ENCODE results near the gene CD52. TPM values are rescaled to one million over a fixed set of nuclear protein-coding genes. Genes with fewer than 3 reads are reported as not detected.
A peak's percentile ranks its signal among the peaks of the same experiment; 100 is the strongest.

Gene CD52
- total RNA-seq, 4 donors from 2014 or later, result 4.8 TPM; not detected in 3

DNA sequence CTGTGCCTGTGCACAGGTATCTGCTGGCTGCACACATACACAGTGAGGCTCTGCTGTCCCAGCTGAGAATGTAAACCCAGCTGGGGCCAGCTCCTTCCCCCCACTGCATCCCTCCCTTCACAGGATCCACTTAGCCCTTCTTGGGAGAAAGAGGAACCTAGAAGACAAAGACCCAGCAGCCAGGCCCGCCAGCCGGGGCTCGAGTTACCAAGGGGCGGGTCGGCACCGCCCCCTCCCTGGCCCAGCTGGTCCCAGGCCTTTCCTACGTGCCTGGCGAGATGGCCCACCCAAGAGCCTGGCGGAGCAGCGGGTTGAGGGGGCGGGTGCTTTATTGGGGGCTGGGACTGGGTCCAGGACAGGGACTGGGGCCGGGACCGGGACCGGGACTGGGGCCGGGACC, 35.8 kb upstream of the CD52 start:
- no peak for DNase-seq (ENCODE audit: low spot score in 2 of 2)
- no peaks in the 10 kb centered on the region for H3K9me3 ChIP-seq
- H3K36me3 ChIP-seq, result peaks cover 0 to 14% (median 0%) of the 10 kb centered on the region in 3 donors
- H3K4me3 ChIP-seq, result no peak overlapping the region
- peak overlapping the region in 3 of 4 donors; percentile 96 to 99 (median 97) for H3K27ac ChIP-seq
- 7 to 35% methylated on average over 2 to 9 of the region's 15 CpGs for WGBS, 2 donors
- H3K4me1 ChIP-seq, result peaks cover 0 to 86% (median 59%) of the 10 kb centered on the region in 4 donors
- TF ChIP-seq POLR2A (IDR thresholded peaks at IDR 0.05) (no peak), EP300 (IDR thresholded peaks at IDR 0.05) (no peak)
- TF ChIP-seq, protein P1, sequence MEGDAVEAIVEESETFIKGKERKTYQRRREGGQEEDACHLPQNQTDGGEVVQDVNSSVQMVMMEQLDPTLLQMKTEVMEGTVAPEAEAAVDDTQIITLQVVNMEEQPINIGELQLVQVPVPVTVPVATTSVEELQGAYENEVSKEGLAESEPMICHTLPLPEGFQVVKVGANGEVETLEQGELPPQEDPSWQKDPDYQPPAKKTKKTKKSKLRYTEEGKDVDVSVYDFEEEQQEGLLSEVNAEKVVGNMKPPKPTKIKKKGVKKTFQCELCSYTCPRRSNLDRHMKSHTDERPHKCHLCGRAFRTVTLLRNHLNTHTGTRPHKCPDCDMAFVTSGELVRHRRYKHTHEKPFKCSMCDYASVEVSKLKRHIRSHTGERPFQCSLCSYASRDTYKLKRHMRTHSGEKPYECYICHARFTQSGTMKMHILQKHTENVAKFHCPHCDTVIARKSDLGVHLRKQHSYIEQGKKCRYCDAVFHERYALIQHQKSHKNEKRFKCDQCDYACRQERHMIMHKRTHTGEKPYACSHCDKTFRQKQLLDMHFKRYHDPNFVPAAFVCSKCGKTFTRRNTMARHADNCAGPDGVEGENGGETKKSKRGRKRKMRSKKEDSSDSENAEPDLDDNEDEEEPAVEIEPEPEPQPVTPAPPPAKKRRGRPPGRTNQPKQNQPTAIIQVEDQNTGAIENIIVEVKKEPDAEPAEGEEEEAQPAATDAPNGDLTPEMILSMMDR (IDR thresholded peaks at IDR 0.05), result no peak
- H3K27me3 ChIP-seq, result no peaks in the 10 kb centered on the region

DNA sequence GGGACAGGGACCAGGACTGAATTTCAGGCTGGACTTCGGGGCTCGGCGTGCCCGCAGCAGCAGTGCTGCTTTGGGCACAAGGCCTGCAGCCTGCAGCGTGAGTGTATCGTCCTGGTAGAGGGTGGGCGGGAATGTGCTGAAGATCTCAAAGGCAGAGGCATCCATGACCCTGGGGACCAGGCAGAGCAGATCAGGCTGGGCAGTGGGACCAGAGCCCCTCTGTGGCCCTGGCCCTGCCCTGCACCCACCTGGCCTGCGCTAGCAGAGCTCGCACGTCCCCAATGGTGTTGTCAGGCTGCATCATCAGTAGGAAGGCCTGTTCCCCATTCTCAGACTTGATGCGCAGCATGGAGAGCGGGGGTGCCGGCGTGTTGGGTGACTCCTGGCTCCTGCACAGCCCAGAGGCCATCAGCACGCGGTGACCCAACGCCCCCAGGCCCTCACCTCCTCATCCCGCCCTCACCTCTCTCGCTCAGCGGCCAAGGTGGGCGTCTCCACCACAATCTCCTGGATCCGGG, 35.3 kb upstream of the CD52 start:
- peak overlapping the region in 3 of 4 donors; percentile 72 to 99 (median 96) for H3K27ac ChIP-seq
- no peak for TF ChIP-seq POLR2A (IDR thresholded peaks at IDR 0.05)
- no peak for TF ChIP-seq EP300 (IDR thresholded peaks at IDR 0.05)
- TF ChIP-seq, protein P1 (IDR thresholded peaks at IDR 0.05), result no peak
- no peaks in the 10 kb centered on the region for H3K27me3 ChIP-seq
- H3K9me3 ChIP-seq, result no peaks in the 10 kb centered on the region
- no peak overlapping the region for H3K4me3 ChIP-seq
- no peak for DNase-seq (ENCODE audit: low spot score in 2 of 2)
- peaks cover 0 to 9% (median 0%) of the 10 kb centered on the region in 3 donors for H3K36me3 ChIP-seq
- peaks cover 0 to 85% (median 56%) of the 10 kb centered on the region in 4 donors for H3K4me1 ChIP-seq
- 70 to 76% methylated on average over 21 to 22 of the region's 22 CpGs for WGBS, 2 donors

DNA sequence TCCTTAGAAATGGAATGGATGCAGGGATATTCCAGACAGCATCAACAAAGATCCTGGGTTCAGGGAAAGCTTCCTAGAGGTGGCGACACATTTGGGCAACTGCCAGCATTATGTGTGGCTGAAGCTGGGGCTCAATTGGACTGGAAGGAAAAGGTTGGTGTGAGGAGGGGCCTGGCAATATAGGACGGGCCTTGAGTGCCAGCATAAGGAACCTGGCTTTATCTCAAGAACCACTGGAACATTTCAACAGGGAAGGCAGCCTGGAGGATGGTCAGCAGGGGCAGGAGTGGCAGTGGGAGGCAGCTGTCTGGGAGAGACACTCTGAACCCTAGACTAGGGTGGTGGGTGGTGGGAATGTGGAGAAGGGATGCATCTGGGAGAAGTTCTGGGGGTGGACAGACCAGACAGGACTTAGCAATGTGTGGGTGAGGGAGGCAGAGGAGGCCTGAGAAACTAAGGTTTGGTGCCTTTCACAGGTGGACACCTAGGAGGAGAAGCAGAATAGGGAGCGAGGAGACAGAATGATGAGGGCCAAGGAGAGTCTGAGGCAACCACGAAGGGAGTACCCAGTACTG, 34.4 kb upstream of the CD52 start:
- TF ChIP-seq POLR2A (IDR thresholded peaks at IDR 0.05) (no peak), EP300 (IDR thresholded peaks at IDR 0.05) (no peak)
- TF ChIP-seq, protein P1 (IDR thresholded peaks at IDR 0.05), result no peak
- Histone ChIP-seq H3K36me3 (peaks cover 0 to 8% (median 0%) of the 10 kb centered on the region in 3 donors), H3K27ac (peak overlapping the region in 3 of 4 donors; percentile 66 to 96 (median 72)), H3K4me1 (peaks cover 0 to 83% (median 52%) of the 10 kb centered on the region in 4 donors), H3K9me3 (no peaks in the 10 kb centered on the region), H3K4me3 (no peak overlapping the region), H3K27me3 (no peaks in the 10 kb centered on the region)
- 67 to 69% methylated on average over 4 of the region's 4 CpGs for WGBS, 2 donors
- no peak for DNase-seq (ENCODE audit: low spot score in 2 of 2)

DNA sequence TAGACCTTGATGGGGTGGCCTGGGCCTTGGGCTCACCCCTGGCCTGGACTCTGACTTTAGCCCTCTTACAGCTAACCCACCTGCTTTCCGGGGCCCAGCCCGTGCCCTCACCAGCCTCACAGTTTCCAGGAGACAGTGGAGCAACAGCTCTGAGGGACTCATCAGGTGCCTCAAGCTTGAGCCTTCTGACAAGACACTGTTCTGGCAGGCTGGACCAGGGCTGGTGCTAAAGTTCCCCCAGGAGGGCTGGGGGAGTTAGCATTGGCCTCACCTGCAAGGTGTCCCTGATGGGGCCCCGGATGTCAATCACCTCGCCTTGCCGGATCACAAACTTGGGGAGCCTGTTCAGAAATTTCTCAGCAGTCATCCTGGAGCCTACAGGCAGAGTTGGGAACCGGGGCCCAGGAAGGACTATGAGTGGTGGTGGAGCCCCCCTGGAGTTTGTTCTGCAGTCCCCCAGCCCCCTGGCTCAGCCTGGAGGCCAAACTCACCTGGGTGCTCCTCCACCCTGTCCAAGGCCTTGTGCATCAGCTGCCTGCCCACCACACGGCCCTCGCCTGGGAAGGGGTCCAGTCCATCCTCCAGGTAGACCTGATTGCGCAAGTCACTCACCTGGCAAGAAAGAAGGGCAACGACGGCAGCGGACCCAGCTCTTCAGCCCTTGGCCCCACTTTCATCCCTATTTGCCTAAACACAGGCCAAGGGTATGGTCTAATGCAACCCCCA, 33.7 kb upstream of the CD52 start:
- no peak overlapping the region for H3K4me3 ChIP-seq
- no peaks in the 10 kb centered on the region for H3K9me3 ChIP-seq
- WGBS, 2 donors, result 88 to 96% methylated on average over 8 to 9 of the region's 12 CpGs
- H3K27ac ChIP-seq, result peak overlapping the region; percentile 6 to 96 (median 69)
- H3K36me3 ChIP-seq, result peaks cover 0 to 8% (median 0%) of the 10 kb centered on the region in 3 donors
- no peak for DNase-seq (ENCODE audit: low spot score in 2 of 2)
- TF ChIP-seq, protein P1 (IDR thresholded peaks at IDR 0.05), result no peak
- TF ChIP-seq EP300 (IDR thresholded peaks at IDR 0.05) (no peak), POLR2A (IDR thresholded peaks at IDR 0.05) (no peak)
- no peaks in the 10 kb centered on the region for H3K27me3 ChIP-seq
- H3K4me1 ChIP-seq, result peaks cover 0 to 83% (median 49%) of the 10 kb centered on the region in 4 donors
